DMS114 treated with DMSO at 0.1 percent for 48 hours (cell line): ENCODE measurements around the gene SLC1A5.
"Not testable (repeated sequence)": the region's sequence is repeated elsewhere in the genome, so short reads cannot be mapped to it uniquely, and the experiment has no call there.

Experiments
- DNase-seq: peaks from one replicate; lab custom pipeline; 2025; ENCODE audit not compliant: unreplicated experiment; lab: John Stamatoyannopoulos, UW

Gene SLC1A5

GRCh38 chr19:46802152-46802551 lies 13.8 kb upstream of the SLC1A5 start:
- no peak for DNase-seq

GRCh38 chr19:46798713-46799112 lies 10.3 kb upstream of the SLC1A5 start:
- no peak for DNase-seq

- DNase-seq, result no peak
Observed at GRCh38 chr19:46797881-46798280, 9.5 kb upstream of the SLC1A5 start.

GRCh38 chr19:46791944-46792343 lies 3.5 kb upstream of the SLC1A5 start:
- no peak for DNase-seq

GRCh38 chr19:46789371-46789770 lies 977 bp upstream of the SLC1A5 start:
- no peak for DNase-seq

- no peak for DNase-seq
Observed at GRCh38 chr19:46788968-46789338, 559 bp upstream of the SLC1A5 start.

GRCh38 chr19:46787331-46788261 lies 798 bp downstream of the SLC1A5 start:
- DNase-seq, result no peak

- DNase-seq, result no peak
Observed at GRCh38 chr19:46787040-46787330, 1.4 kb downstream of the SLC1A5 start.

- DNase-seq, result no peak
Observed at GRCh38 chr19:46786236-46787039, 2.0 kb downstream of the SLC1A5 start.

GRCh38 chr19:46785980-46786235 lies 2.5 kb downstream of the SLC1A5 start:
- no peak for DNase-seq

GRCh38 chr19:46785054-46785979 lies 3.1 kb downstream of the SLC1A5 start:
- no peak for DNase-seq

GRCh38 chr19:46784262-46785053 lies 3.9 kb downstream of the SLC1A5 start:
- no peak for DNase-seq

- DNase-seq, result no peak
Observed at GRCh38 chr19:46783670-46784069, 4.7 kb downstream of the SLC1A5 start.

GRCh38 chr19:46782355-46783019 lies 5.9 kb downstream of the SLC1A5 start:
- no peak for DNase-seq

- DNase-seq, result not testable (repeated sequence)
Observed at GRCh38 chr19:46777956-46778645, 10.3 kb downstream of the SLC1A5 start.

- DNase-seq, result no peak
Observed at GRCh38 chr19:46776927-46777911, 11.2 kb downstream of the SLC1A5 start.

- DNase-seq, result no peak
Observed at GRCh38 chr19:46775642-46776258, 12.6 kb downstream of the SLC1A5 start.

- no peak for DNase-seq
Observed at GRCh38 chr19:46773018-46773399, 15.4 kb downstream of the SLC1A5 start.
